Measurements from ENCODE around the gene OR1F1.

DNA sequence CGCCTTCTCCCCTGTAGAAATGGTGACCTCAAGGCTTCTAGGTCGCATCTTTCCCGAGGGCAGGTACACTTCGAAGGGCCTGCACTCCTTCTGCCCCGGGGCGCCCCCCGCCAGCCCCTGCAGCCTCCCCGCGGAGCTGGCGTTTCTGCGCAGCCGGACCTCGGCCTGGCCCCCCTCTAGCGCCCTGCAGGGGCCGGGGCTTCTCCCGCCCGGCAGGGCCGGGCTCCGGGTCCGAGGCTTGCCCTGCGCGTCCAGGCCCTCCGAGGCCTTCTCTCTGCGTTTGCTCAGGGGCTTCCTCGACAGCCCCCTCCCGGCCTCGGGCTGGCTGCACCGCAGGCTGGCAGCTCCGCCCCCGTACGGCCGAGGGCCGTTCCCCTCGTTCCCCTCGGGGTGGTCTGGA is 66.3 kb downstream of the OR1F1 start:
- TF ChIP-seq, protein P1, sequence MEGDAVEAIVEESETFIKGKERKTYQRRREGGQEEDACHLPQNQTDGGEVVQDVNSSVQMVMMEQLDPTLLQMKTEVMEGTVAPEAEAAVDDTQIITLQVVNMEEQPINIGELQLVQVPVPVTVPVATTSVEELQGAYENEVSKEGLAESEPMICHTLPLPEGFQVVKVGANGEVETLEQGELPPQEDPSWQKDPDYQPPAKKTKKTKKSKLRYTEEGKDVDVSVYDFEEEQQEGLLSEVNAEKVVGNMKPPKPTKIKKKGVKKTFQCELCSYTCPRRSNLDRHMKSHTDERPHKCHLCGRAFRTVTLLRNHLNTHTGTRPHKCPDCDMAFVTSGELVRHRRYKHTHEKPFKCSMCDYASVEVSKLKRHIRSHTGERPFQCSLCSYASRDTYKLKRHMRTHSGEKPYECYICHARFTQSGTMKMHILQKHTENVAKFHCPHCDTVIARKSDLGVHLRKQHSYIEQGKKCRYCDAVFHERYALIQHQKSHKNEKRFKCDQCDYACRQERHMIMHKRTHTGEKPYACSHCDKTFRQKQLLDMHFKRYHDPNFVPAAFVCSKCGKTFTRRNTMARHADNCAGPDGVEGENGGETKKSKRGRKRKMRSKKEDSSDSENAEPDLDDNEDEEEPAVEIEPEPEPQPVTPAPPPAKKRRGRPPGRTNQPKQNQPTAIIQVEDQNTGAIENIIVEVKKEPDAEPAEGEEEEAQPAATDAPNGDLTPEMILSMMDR (IDR thresholded peaks at IDR 0.05; ENCODE audit: insufficient read depth, low read length, poor library complexity, severe bottlenecking), result no peak
- no peak for TF ChIP-seq EZH2phosphoT487 (conservative IDR thresholded peaks at IDR 0.05; ENCODE audit: low read length)

Measured in SU-DHL-6 (cell line).